Gastroesophageal sphincter (tissue), 3 donors: ENCODE data around the gene UMPS.

Experiments used
- CTCF ChIP-seq, 4 experiments: fragments of 200-600 bp in 2 of 4; fragments of 450-650 bp in 2 of 4; sonication (generic) in 1 of 4; IDR thresholded peaks; one replicate each; pipeline ENCODE4 v1.5.1; 2017 to 2019; ENCODE audit warnings: antibody characterized with exemption in 4 of 4, mild to moderate bottlenecking in 2 of 4, moderate library complexity in 2 of 4
- EP300 ChIP-seq: sonication (generic); formaldehyde crosslinking; IDR thresholded peaks from one replicate; pipeline ENCODE4 v1.6.1; 2017; ENCODE audit warnings: antibody characterized with exemption, mild to moderate bottlenecking
- POLR2A ChIP-seq, 2 donors: fragments of 450-650 bp; IDR thresholded peaks; one replicate each; pipeline ENCODE4 v1.6.1; 2017; ENCODE audit warnings: antibody characterized with exemption in 2 of 2, mild to moderate bottlenecking in 2 of 2, moderate library complexity in 1 of 2
- POLR2AphosphoS5 ChIP-seq: sonication (generic); formaldehyde crosslinking; IDR thresholded peaks from one replicate; pipeline ENCODE4 v1.6.1; 2017; ENCODE audit warnings: antibody characterized with exemption

GRCh38 chr3:124765197-124765840 lies 35.1 kb downstream of the UMPS start:
- TF ChIP-seq POLR2A (IDR thresholded peaks at IDR 0.05), result no peak
- no peak for TF ChIP-seq POLR2AphosphoS5
- no peak for TF ChIP-seq CTCF (IDR thresholded peaks at IDR 0.05)
- TF ChIP-seq EP300, result no peak
